IgD-negative memory B cell (primary cell): ENCODE results near the gene DMRTC2. TPM values are rescaled to one million over a fixed set of nuclear protein-coding genes. Genes with fewer than 3 reads are reported as not detected.

Experiments
- H3K27ac Mint-ChIP-seq, 3 donors: one replicate each; pipeline ENCODE4 v1.8.0; 2020 to 2022; ENCODE audit warnings: mild to moderate bottlenecking in 3 of 3, mixed read lengths in 3 of 3, moderate library complexity in 1 of 3
- H3K27me3 Mint-ChIP-seq: one replicate; pipeline ENCODE4 v1.8.0; 2021; ENCODE audit warnings: mixed read lengths
- H3K36me3 Mint-ChIP-seq: one replicate; pipeline ENCODE4 v1.8.0; 2020; ENCODE audit warnings: mild to moderate bottlenecking, mixed read lengths
- H3K4me1 Mint-ChIP-seq, 3 donors: one replicate each; pipeline ENCODE4 v1.8.0; 2020 to 2022; ENCODE audit warnings: mixed read lengths in 3 of 3, mild to moderate bottlenecking in 1 of 3
- H3K4me3 Mint-ChIP-seq, 4 donors: one replicate each; pipeline ENCODE4 v1.8.0; 2020 to 2022; ENCODE audit warnings: mild to moderate bottlenecking in 4 of 4, mixed read lengths in 4 of 4, moderate library complexity in 3 of 4
- H3K9me3 Mint-ChIP-seq, 3 donors: one replicate each; pipeline ENCODE4 v1.8.0; 2020 to 2021; ENCODE audit warnings: mixed read lengths in 3 of 3, mild to moderate bottlenecking in 1 of 3
- polyA plus RNA-seq: library from polyadenylated mRNA; unstranded; fragments of 300-500 nt; fragmentation: Illumina TruSeq; gene quantifications from one replicate; pipeline ENCODE4 v1.2.3, GENCODE V29; 2021

Gene DMRTC2
- polyA plus RNA-seq, 1 donor from 2014 or later = not detected

DNA sequence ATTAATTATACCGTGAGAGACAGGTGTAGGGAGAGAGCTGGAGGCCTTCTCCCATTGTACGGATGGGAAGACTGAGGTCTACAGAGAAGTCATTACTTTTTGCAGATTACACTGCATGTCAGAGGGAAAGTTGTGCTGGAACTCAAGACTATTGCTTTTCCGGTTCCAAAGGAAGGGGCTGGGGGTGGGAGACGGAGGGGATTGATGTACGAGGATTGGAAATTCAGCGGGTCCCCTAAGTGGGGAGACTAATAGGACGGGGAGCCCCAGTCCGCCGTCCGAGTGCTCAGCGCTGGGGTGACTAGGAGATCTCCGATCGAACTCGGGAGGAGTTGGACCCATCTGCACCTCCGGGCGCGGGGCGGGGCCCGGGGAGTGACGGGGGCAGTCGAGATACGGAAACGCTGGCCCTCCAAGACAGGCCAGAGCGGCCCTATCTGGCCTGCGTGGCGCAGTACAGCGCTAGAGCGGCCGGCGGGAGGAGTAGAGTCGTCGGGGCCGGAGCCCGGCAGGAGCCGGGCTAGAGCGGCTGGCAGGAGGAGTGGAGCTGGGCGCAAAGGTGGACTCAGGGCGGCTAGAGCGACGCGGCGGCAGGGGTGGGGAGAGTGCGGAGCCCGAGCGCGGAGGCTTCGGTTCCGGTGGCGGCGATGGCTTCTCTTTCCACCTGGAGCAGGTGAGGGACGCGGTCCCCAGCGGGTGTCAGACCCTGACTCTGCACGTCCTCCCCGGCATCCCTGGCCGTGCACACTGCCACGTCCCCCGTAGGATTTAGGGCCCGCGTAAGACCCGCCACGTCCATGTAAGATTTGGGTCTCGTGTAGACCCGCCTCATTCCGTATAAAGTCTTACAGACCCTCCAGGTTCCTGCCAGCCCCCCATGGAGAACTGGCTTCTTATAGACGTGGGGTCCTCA lies 39.2 kb downstream of the DMRTC2 start:
- H3K36me3 Mint-ChIP-seq = peaks cover 5% of the 10 kb centered on the region
- peaks cover 33 to 51% (median 42%) of the 10 kb centered on the region in 3 donors for H3K4me1 Mint-ChIP-seq
- peak overlapping the region; percentile 92 to 99 (median 96) for H3K27ac Mint-ChIP-seq
- H3K9me3 Mint-ChIP-seq = no peaks in the 10 kb centered on the region
- no peaks in the 10 kb centered on the region for H3K27me3 Mint-ChIP-seq
- H3K4me3 Mint-ChIP-seq = peak overlapping the region; percentile 88 to 99 (median 98)

- no peaks in the 10 kb centered on the region for H3K9me3 Mint-ChIP-seq
- H3K4me1 Mint-ChIP-seq = peaks cover 31 to 44% (median 35%) of the 10 kb centered on the region in 3 donors
- H3K27ac Mint-ChIP-seq = peak overlapping the region; percentile 95 to 99 (median 95)
- H3K4me3 Mint-ChIP-seq = peak overlapping the region; percentile 85 to 98 (median 94)
- no peaks in the 10 kb centered on the region for H3K27me3 Mint-ChIP-seq
- H3K36me3 Mint-ChIP-seq = peaks cover 7% of the 10 kb centered on the region
Measured at GRCh38 chr19:41886761-41887710, 42.2 kb downstream of the DMRTC2 start.

DNA sequence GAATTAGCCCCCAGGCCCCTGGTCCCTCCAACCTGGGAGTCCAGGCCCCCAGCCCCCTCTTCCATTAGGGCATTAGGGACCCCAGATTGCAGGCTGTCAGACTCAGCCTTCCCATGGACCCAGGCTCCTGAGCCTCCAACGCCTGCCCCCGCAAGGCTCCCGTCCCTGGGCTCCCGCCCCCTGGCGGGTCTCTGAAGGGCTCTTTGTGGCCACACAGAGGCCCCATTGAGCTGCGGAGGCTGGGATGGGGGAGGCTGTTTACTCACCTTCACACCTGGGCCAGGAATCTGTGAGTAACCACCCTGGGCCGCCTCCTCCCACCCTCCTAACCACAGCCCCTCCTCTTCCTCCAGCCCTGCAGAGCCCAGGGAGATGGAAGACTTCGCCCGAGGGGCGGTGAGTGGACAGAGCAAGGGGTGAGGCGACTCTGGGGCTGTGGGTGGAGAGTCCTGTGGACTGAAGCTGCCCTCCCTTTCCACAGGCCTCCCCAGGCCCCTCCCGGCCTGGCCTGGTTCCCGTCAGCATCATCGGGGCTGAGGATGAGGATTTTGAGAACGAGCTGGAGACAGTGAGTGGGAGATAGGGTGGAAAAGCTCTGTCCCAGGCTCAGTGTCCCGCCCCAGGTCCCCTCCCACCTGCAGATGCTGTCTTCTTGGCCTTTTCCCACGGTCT lies 43.0 kb downstream of the DMRTC2 start:
- peaks cover 4% of the 10 kb centered on the region for H3K36me3 Mint-ChIP-seq
- no peaks in the 10 kb centered on the region for H3K9me3 Mint-ChIP-seq
- H3K4me3 Mint-ChIP-seq = peak overlapping the region; percentile 85 to 98 (median 94)
- H3K27me3 Mint-ChIP-seq = no peaks in the 10 kb centered on the region
- H3K27ac Mint-ChIP-seq = peak overlapping the region; percentile 95 to 99 (median 95)
- H3K4me1 Mint-ChIP-seq = peaks cover 27 to 41% (median 29%) of the 10 kb centered on the region in 3 donors

- Mint-ChIP-seq H3K4me1 (peaks cover 22 to 39% (median 29%) of the 10 kb centered on the region in 3 donors), H3K27me3 (no peaks in the 10 kb centered on the region), H3K27ac (peak overlapping the region in 2 of 3 donors; percentile 16 to 84), H3K36me3 (peaks cover 5% of the 10 kb centered on the region), H3K4me3 (peak overlapping the region in 2 of 4 donors; percentile 44 to 67), H3K9me3 (no peaks in the 10 kb centered on the region)
Measured at GRCh38 chr19:41888926-41889325, 44.1 kb downstream of the DMRTC2 start.

GRCh38 chr19:41889896-41890295 lies 45.1 kb downstream of the DMRTC2 start:
- Mint-ChIP-seq H3K36me3 (peaks cover 5% of the 10 kb centered on the region), H3K27me3 (no peaks in the 10 kb centered on the region), H3K4me1 (peaks cover 17 to 37% (median 29%) of the 10 kb centered on the region in 3 donors), H3K4me3 (peak overlapping the region in 2 of 4 donors; percentile 20 to 47), H3K27ac (peak overlapping the region in 2 of 3 donors; percentile 67 to 84), H3K9me3 (no peaks in the 10 kb centered on the region)

DNA sequence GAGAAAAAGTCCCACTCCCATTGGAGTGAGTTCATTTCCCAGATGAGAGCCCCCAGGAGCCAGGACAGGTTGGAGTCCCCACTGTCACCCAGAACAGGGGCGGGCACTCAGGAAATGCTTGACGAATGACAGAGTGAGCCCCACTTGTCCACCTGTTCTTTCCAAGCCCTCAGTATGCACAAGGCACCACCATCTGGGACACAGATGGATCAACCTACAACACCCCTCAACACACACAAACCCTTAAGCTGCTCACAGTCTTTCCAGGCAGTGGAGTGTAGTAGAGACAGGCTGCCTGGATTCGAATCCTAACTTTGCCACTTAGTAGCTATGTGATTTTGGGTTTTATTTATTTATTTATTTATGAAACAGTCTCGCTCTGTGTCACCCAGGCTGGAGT lies 46.1 kb downstream of the DMRTC2 start:
- Mint-ChIP-seq H3K36me3 (peaks cover 5% of the 10 kb centered on the region), H3K27ac (peak overlapping the region in 1 of 3 donors; percentile 53), H3K27me3 (no peaks in the 10 kb centered on the region), H3K4me1 (peaks cover 17 to 35% (median 26%) of the 10 kb centered on the region in 3 donors), H3K4me3 (no peak overlapping the region), H3K9me3 (no peaks in the 10 kb centered on the region)

DNA sequence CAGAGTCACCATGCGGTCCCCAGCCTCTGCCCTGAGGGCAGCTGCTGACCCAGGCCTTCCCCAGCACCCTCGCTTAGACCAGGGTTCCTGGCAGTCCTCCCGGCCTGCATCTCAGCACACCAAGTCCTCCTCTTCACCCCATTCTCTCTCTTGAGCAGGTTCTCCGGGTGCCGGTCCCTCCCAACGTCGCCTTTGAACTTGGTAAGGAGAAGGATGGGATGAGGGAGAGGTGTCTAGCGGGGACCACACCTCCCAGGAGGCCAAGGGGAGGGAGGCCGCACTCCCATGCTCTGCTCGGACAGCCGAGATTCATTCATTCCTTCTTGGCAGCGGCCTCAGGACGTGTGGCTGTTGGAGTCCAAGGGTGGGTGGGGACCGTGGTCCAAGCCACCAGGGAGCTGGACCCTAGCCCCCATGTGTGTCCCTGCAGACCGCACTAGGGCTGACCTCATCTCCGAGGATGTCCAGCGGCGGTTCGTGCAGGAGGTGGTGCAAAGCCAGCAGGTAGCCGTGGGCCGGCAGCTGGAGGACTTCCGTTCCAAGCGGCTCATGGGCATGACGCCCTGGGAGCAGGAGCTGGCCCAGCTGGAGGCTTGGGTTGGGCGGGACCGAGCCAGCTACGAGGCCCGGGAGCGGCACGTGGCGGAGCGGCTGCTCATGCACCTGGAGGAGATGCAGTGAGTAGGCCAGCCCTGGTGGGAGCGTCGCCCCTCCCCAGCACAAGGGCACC lies 47.5 kb downstream of the DMRTC2 start:
- no peaks in the 10 kb centered on the region for H3K27me3 Mint-ChIP-seq
- H3K4me3 Mint-ChIP-seq = peak overlapping the region in 1 of 4 donors; percentile 3
- peaks cover 4% of the 10 kb centered on the region for H3K36me3 Mint-ChIP-seq
- peaks cover 12 to 21% (median 12%) of the 10 kb centered on the region in 3 donors for H3K4me1 Mint-ChIP-seq
- H3K9me3 Mint-ChIP-seq = no peaks in the 10 kb centered on the region
- no peak overlapping the region for H3K27ac Mint-ChIP-seq

GRCh38 chr19:41893899-41894298 lies 49.1 kb downstream of the DMRTC2 start:
- Mint-ChIP-seq H3K4me1 (peaks cover 8 to 11% (median 8%) of the 10 kb centered on the region in 3 donors), H3K27ac (peak overlapping the region in 1 of 3 donors; percentile 16), H3K27me3 (no peaks in the 10 kb centered on the region), H3K4me3 (no peak overlapping the region), H3K36me3 (peaks cover 4% of the 10 kb centered on the region), H3K9me3 (no peaks in the 10 kb centered on the region)

DNA sequence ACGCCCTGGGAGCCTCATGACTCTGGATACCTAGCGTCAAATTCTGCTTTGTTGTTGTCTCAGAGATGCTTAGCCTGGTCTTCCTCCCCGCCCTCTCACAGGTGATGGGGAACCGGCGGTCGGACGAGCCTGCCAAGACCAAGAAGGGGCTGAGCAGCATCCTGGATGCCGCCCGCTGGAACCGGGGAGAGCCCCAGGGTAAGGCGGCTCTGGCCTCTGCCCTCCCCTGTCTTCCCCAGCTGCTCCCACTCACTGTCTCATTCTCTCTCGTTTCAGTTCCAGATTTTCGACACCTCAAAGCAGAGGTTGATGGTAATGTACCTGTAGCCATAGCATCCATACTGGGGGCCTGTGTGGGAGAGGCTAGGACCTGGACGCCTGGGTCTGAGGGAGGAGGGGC lies 49.5 kb downstream of the DMRTC2 start:
- Mint-ChIP-seq H3K27ac (peak overlapping the region in 1 of 3 donors; percentile 16), H3K4me1 (peaks cover 7 to 13% (median 8%) of the 10 kb centered on the region in 3 donors), H3K9me3 (no peaks in the 10 kb centered on the region), H3K36me3 (peaks cover 4% of the 10 kb centered on the region), H3K27me3 (no peaks in the 10 kb centered on the region), H3K4me3 (no peak overlapping the region)

GRCh38 chr19:41895745-41896580 lies 51.1 kb downstream of the DMRTC2 start:
- H3K4me1 Mint-ChIP-seq = peaks cover 7 to 9% (median 8%) of the 10 kb centered on the region in 3 donors

GRCh38 chr19:41896581-41896942 lies 51.7 kb downstream of the DMRTC2 start:
- Mint-ChIP-seq H3K27ac (no peak overlapping the region), H3K36me3 (peaks cover 4% of the 10 kb centered on the region), H3K27me3 (no peaks in the 10 kb centered on the region), H3K4me3 (no peak overlapping the region), H3K4me1 (peaks cover 5 to 9% (median 5%) of the 10 kb centered on the region in 3 donors), H3K9me3 (no peaks in the 10 kb centered on the region)

More at GRCh38 chr19:41895745-41896580, 51.1 kb downstream of the DMRTC2 start:
- Mint-ChIP-seq H3K4me3 (peak overlapping the region in 2 of 4 donors; percentile 32 to 55), H3K27ac (peak overlapping the region in 1 of 3 donors; percentile 97), H3K27me3 (no peaks in the 10 kb centered on the region), H3K9me3 (no peaks in the 10 kb centered on the region), H3K36me3 (peaks cover 5% of the 10 kb centered on the region)

DNA sequence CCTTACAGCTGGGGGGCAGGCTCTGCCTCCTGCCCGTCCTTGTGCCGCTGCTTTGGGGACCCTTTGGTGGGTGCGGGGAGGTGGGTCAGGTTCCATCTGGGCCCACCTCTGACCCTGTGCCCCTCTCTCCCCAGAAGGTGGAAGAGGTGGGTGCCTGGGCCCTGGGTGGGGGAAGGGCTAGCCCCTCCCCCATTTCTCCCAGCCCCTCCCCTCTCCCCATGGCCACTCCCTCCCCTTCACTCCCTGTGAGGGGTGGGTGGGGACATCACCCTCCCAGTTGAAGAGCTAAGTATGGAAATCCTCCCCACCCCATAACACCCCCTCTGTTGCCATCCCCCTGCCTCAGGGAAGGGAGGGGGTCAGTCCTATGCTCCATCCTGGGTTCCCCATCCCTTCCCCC lies 52.3 kb downstream of the DMRTC2 start:
- no peak overlapping the region for H3K27ac Mint-ChIP-seq
- no peaks in the 10 kb centered on the region for H3K27me3 Mint-ChIP-seq
- no peaks in the 10 kb centered on the region for H3K9me3 Mint-ChIP-seq
- peaks cover 4 to 9% (median 4%) of the 10 kb centered on the region in 3 donors for H3K4me1 Mint-ChIP-seq
- H3K36me3 Mint-ChIP-seq = peaks cover 3% of the 10 kb centered on the region
- no peak overlapping the region for H3K4me3 Mint-ChIP-seq

GRCh38 chr19:41897820-41898219 lies 53.0 kb downstream of the DMRTC2 start:
- H3K9me3 Mint-ChIP-seq = no peaks in the 10 kb centered on the region
- H3K4me1 Mint-ChIP-seq = peaks cover 4 to 9% (median 4%) of the 10 kb centered on the region in 3 donors
- no peaks in the 10 kb centered on the region for H3K27me3 Mint-ChIP-seq
- H3K4me3 Mint-ChIP-seq = no peak overlapping the region
- no peak overlapping the region for H3K27ac Mint-ChIP-seq
- peaks cover 3% of the 10 kb centered on the region for H3K36me3 Mint-ChIP-seq
